Esophagus muscularis mucosa (tissue), 4 donors: Measurements from ENCODE around the gene CNNM3. TPM values are rescaled to one million over a fixed set of nuclear protein-coding genes. Genes with fewer than 3 reads are reported as not detected.

Source experiments
- DNase-seq: peaks from one replicate; pipeline ENCODE4 v3.0.0-alpha.2; 2017; ENCODE audit errors: extremely low spot score
- H3K27ac ChIP-seq, 4 donors: fragments of 200-600 bp; sonication (generic); replicated peaks in 1 of 4; 1 replicate in 3 of 4; 2 replicates in 1 of 4; pipeline ENCODE4 v1.5.1; 2016 to 2019; ENCODE audit warnings: mild to moderate bottlenecking in 1 of 4
- H3K27me3 ChIP-seq, 4 donors: fragments of 200-600 bp; sonication (generic); one replicate each; pipeline versions ENCODE4 v1.5.1 to v1.6.0; 2016 to 2019
- H3K36me3 ChIP-seq, 4 donors: fragments of 200-600 bp; sonication (generic); one replicate each; pipeline ENCODE4 v1.5.1; 2016 to 2019
- H3K4me1 ChIP-seq, 4 donors: fragments of 200-600 bp; sonication (generic); one replicate each; pipeline ENCODE4 v1.5.1; 2016 to 2019
- H3K4me3 ChIP-seq, 4 donors: fragments of 200-600 bp; sonication (generic); 1 replicate in 2 of 4; 2 replicates in 2 of 4; pipeline ENCODE4 v1.5.1; 2016 to 2019; ENCODE audit warnings: mild to moderate bottlenecking in 4 of 4, moderate library complexity in 1 of 4
- H3K9me3 ChIP-seq, 4 donors: fragments of 200-600 bp; sonication (generic); 1 replicate in 3 of 4; 2 replicates in 1 of 4; pipeline ENCODE4 v1.5.1; 2016 to 2019
- CTCF ChIP-seq, 3 experiments: fragments of 200-600 bp in 2 of 3; fragments of 450-650 bp in 1 of 3; sonication (generic) in 2 of 3; IDR thresholded peaks; one replicate each; pipeline ENCODE4 v1.5.1; 2017 to 2019; ENCODE audit warnings: antibody characterized with exemption in 3 of 3, mild to moderate bottlenecking in 2 of 3, moderate library complexity in 1 of 3
- EP300 ChIP-seq: sonication (generic); formaldehyde crosslinking; IDR thresholded peaks from one replicate; pipeline ENCODE4 v1.6.1; 2017; ENCODE audit warnings: antibody characterized with exemption
- POLR2A ChIP-seq: fragments of 450-650 bp; IDR thresholded peaks from one replicate; pipeline ENCODE4 v1.6.1; 2017; ENCODE audit warnings: antibody characterized with exemption, moderate library complexity, mild to moderate bottlenecking, low read depth
- POLR2AphosphoS5 ChIP-seq, 2 donors: sonication (generic); formaldehyde crosslinking; IDR thresholded peaks; one replicate each; pipeline ENCODE4 v1.6.1; 2017; ENCODE audit warnings: antibody characterized with exemption in 2 of 2
- WGBS: methylation state at CpG from one replicate; pipeline ENCODE4 v1.1.5; 2018; 5-methylcytosine and 5-hydroxymethylcytosine counted together
- intact Hi-C: fragments of 100-400 bp; cut with DNase I; formaldehyde crosslinking; loops from one replicate; pipeline ENCODE4 v1.15.1; 2023
- total RNA-seq, 4 donors: library from RNA; depleted of rRNA; stranded (reverse); fragments of >200 nt; gene quantifications; one replicate each; pipeline versions ENCODE4 v1.1.0 to v1.2.1, GENCODE V29; 2016

Gene CNNM3
- total RNA-seq, 4 donors from 2014 or later, result 11.8 to 30.3 (median 22.1) TPM

DNA sequence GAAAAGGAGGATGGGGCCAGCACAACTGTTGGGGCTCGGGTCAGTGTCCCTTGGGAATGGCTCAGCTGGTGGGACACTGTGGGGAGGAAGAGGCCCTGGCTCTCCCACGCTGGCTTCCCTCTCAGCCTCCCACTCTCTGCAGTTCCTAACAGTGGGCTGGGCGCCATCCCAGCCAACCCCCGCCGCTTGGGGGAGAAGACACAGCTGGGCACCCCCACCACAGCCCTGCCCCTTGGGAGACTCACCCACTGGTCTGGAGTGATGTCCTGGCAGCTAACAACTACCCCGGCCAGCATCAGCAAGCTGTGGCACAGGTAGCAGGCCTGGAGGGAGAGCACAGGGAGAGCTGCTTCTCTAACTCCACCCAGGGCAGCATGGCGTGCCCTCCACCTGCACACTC lies 62.1 kb downstream of the CNNM3 start:
- Histone ChIP-seq H3K4me1 (peaks cover 19 to 27% (median 24%) of the 10 kb centered on the region in 4 donors), H3K9me3 (no peaks in the 10 kb centered on the region), H3K27me3 (no peaks in the 10 kb centered on the region), H3K4me3 (no peak overlapping the region), H3K36me3 (no peaks in the 10 kb centered on the region), H3K27ac (no peak overlapping the region)
- 93% methylated on average over 2 of the region's 7 CpGs for WGBS
- intact Hi-C loops, result no loop called here
- TF ChIP-seq EP300 (no peak), POLR2AphosphoS5 (IDR thresholded peaks at IDR 0.05) (no peak), POLR2A (no peak), CTCF (IDR thresholded peaks at IDR 0.05) (no peak)
- no peak for DNase-seq

- Histone ChIP-seq H3K36me3 (no peaks in the 10 kb centered on the region), H3K4me1 (peaks cover 11 to 21% (median 18%) of the 10 kb centered on the region in 4 donors), H3K9me3 (no peaks in the 10 kb centered on the region), H3K4me3 (no peak overlapping the region), H3K27ac (no peak overlapping the region), H3K27me3 (no peaks in the 10 kb centered on the region)
- WGBS, result 75% methylated on average over 11 of the region's 22 CpGs
- DNase-seq, result no peak
- TF ChIP-seq CTCF (IDR thresholded peaks at IDR 0.05) (no peak), POLR2A (no peak), EP300 (no peak), POLR2AphosphoS5 (IDR thresholded peaks at IDR 0.05) (no peak)
- intact Hi-C loops, result no loop called here
Measured at GRCh38 chr2:96878796-96879544, 62.9 kb downstream of the CNNM3 start.

GRCh38 chr2:96879545-96880040 lies 63.5 kb downstream of the CNNM3 start:
- no peak overlapping the region for H3K27ac ChIP-seq
- WGBS, result 91% methylated on average over 15 of the region's 18 CpGs
- no peak overlapping the region for H3K4me3 ChIP-seq
- H3K4me1 ChIP-seq, result peaks cover 4 to 15% (median 11%) of the 10 kb centered on the region in 4 donors
- intact Hi-C loops, result no loop called here
- no peak for DNase-seq
- no peaks in the 10 kb centered on the region for H3K9me3 ChIP-seq
- no peaks in the 10 kb centered on the region for H3K36me3 ChIP-seq
- TF ChIP-seq POLR2A, result no peak
- TF ChIP-seq CTCF (IDR thresholded peaks at IDR 0.05), result no peak
- TF ChIP-seq POLR2AphosphoS5 (IDR thresholded peaks at IDR 0.05), result no peak
- no peak for TF ChIP-seq EP300
- no peaks in the 10 kb centered on the region for H3K27me3 ChIP-seq

- 94% methylated on average over 6 of the region's 6 CpGs for WGBS
- no peak overlapping the region for H3K4me3 ChIP-seq
- peaks cover 2 to 4% (median 3%) of the 10 kb centered on the region in 4 donors for H3K4me1 ChIP-seq
- intact Hi-C loops, result no loop called here
- DNase-seq, result no peak
- no peak overlapping the region for H3K27ac ChIP-seq
- no peak for TF ChIP-seq POLR2AphosphoS5 (IDR thresholded peaks at IDR 0.05)
- H3K36me3 ChIP-seq, result no peaks in the 10 kb centered on the region
- H3K9me3 ChIP-seq, result no peaks in the 10 kb centered on the region
- no peaks in the 10 kb centered on the region for H3K27me3 ChIP-seq
Measured at GRCh38 chr2:96880891-96881273, 64.8 kb downstream of the CNNM3 start.

GRCh38 chr2:96881349-96882195 lies 65.5 kb downstream of the CNNM3 start:
- Histone ChIP-seq H3K4me1 (peaks cover 4 to 11% (median 9%) of the 10 kb centered on the region in 4 donors), H3K9me3 (no peaks in the 10 kb centered on the region), H3K27me3 (no peaks in the 10 kb centered on the region), H3K27ac (peak overlapping the region in 1 of 4 donors; percentile 22), H3K4me3 (no peak overlapping the region), H3K36me3 (no peaks in the 10 kb centered on the region)
- 69% methylated on average over 10 of the region's 10 CpGs for WGBS
- intact Hi-C loops, result no loop called here
- no peak for TF ChIP-seq EP300
- no peak for TF ChIP-seq POLR2AphosphoS5 (IDR thresholded peaks at IDR 0.05)
- TF ChIP-seq POLR2A, result no peak
- TF ChIP-seq CTCF (IDR thresholded peaks at IDR 0.05), result no peak
- no peak for DNase-seq
